ENCODE data around the gene PTPRN2.

DNA sequence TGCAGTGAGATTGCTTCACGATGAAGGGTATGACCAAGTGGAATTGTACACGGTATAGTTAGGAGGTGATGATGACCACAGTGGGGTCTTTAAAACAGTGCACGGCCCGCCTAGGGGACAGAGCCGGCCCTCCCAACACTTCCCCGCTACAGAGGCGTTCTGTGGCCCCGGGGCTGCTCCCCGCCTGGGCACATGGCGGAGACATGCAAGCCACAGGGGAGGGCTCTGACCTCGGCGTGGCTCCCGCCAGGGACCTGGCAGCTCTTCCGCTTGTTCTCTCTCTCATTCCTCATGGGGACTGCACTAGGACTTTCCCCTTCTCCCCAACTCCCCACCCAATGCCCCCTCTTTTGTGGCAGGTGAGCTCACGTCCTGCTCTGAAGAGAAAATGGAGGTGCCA lies 857.0 kb downstream of the PTPRN2 start:
- TF ChIP-seq, protein P1, sequence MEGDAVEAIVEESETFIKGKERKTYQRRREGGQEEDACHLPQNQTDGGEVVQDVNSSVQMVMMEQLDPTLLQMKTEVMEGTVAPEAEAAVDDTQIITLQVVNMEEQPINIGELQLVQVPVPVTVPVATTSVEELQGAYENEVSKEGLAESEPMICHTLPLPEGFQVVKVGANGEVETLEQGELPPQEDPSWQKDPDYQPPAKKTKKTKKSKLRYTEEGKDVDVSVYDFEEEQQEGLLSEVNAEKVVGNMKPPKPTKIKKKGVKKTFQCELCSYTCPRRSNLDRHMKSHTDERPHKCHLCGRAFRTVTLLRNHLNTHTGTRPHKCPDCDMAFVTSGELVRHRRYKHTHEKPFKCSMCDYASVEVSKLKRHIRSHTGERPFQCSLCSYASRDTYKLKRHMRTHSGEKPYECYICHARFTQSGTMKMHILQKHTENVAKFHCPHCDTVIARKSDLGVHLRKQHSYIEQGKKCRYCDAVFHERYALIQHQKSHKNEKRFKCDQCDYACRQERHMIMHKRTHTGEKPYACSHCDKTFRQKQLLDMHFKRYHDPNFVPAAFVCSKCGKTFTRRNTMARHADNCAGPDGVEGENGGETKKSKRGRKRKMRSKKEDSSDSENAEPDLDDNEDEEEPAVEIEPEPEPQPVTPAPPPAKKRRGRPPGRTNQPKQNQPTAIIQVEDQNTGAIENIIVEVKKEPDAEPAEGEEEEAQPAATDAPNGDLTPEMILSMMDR (IDR thresholded peaks at IDR 0.05; ENCODE audit: extremely low read depth in 1 of 2, insufficient read depth in 1 of 2, low read depth in 1 of 2, low read length in 2 of 2) = no peak
- TF ChIP-seq MAX (IDR thresholded peaks at IDR 0.05; ENCODE audit: insufficient read depth, insufficient read length) = no peak
- no peak for TF ChIP-seq GATA2 (IDR thresholded peaks at IDR 0.05; ENCODE audit: insufficient read depth, insufficient read length, low read depth, low read length)
- no peak for TF ChIP-seq POLR2A (IDR thresholded peaks at IDR 0.05; ENCODE audit: low read depth, low read length)
- TF ChIP-seq POLR2AphosphoS5 (IDR thresholded peaks at IDR 0.05; ENCODE audit: insufficient read depth, low read depth, low read length) = no peak
- no peak for TF ChIP-seq FOS (IDR thresholded peaks at IDR 0.05; ENCODE audit: borderline replicate concordance, insufficient read depth, low read length)
- no peak for TF ChIP-seq MYC (IDR thresholded peaks at IDR 0.05; ENCODE audit: low read depth, low read length)
- no peak for TF ChIP-seq EZH2 (IDR thresholded peaks at IDR 0.05; ENCODE audit: borderline replicate concordance, low read depth, low read length, severe bottlenecking)
- TF ChIP-seq JUN (IDR thresholded peaks at IDR 0.05; ENCODE audit: borderline replicate concordance, insufficient read depth, insufficient read length, low read depth) = no peak

All from endothelial cell of umbilical vein (primary cell).